Glutamatergic neuron (in vitro differentiated cells): ENCODE data around the gene TENT4A. TPM values are rescaled to one million over a fixed set of nuclear protein-coding genes. Genes with fewer than 3 reads are reported as not detected.

Experiments used
- DNase-seq: peaks from one replicate; pipeline ENCODE4 v3.0.0; 2022
- H3K27ac Mint-ChIP-seq: one replicate; pipeline ENCODE4 v1.8.0; 2020; ENCODE audit warnings: mild to moderate bottlenecking, mixed read lengths, inconsistent platforms; ENCODE audit not compliant: unreplicated experiment
- H3K27me3 Mint-ChIP-seq: one replicate; pipeline ENCODE4 v1.8.0; 2020; ENCODE audit warnings: mild to moderate bottlenecking, moderate library complexity, mixed read lengths, inconsistent platforms; ENCODE audit not compliant: unreplicated experiment
- H3K36me3 Mint-ChIP-seq: one replicate; pipeline ENCODE4 v1.8.0; 2020; ENCODE audit warnings: mild to moderate bottlenecking, mixed read lengths, inconsistent platforms; ENCODE audit not compliant: unreplicated experiment
- H3K4me1 Mint-ChIP-seq: one replicate; pipeline ENCODE4 v1.8.0; 2020; ENCODE audit warnings: mild to moderate bottlenecking, low read depth, mixed read lengths, inconsistent platforms; ENCODE audit not compliant: unreplicated experiment
- H3K4me3 Mint-ChIP-seq: one replicate; pipeline ENCODE4 v1.8.0; 2020; ENCODE audit warnings: mild to moderate bottlenecking, mixed read lengths, inconsistent platforms; ENCODE audit not compliant: unreplicated experiment
- H3K9me3 Mint-ChIP-seq: one replicate; pipeline ENCODE4 v1.8.0; 2020; ENCODE audit warnings: mild to moderate bottlenecking, moderate library complexity, mixed read lengths, inconsistent platforms; ENCODE audit not compliant: unreplicated experiment
- total RNA-seq: library from RNA; stranded (reverse); fragmentation: NEBNext Ultra II Directional; extraction: Animal tissue kit (Norgen Biotek cat#: 25700); gene quantifications from one replicate; pipeline ENCODE4 v1.2.1, GENCODE V29; 2021; ENCODE audit not compliant: unreplicated experiment
- TF ChIP-seq, protein P1 (sequence below): fragments of 200-600 bp; sonication (generic); IDR thresholded peaks from one replicate; pipeline ENCODE4 v1.5.0; 2021; ENCODE audit not compliant: partially characterized antibody, unreplicated experiment

TENT4A gene
- total RNA-seq, 1 donor from 2014 or later, result 23.7 TPM

DNA sequence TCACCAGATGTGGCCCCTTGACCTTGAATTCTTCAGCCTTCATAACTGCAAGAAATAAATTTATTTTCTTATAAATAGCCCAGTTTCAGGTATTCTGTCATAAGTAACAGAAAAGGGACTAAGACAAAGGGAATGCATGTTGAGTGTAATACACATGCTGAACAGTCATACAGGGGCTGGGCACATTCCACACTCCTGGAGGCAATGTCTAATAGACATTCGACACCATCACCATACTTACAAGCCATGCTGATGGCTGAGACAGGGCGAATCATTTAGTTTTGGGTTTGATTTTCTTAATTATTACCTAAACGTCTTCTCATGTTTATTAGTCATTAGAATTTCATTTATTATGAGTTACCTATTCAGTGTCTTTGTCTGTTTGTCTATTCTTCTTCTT, 68.5 kb downstream of the TENT4A start:
- no peak for DNase-seq
- Mint-ChIP-seq H3K4me3 (no peak overlapping the region), H3K36me3 (no peaks in the 10 kb centered on the region), H3K4me1 (peaks cover 3% of the 10 kb centered on the region), H3K27me3 (no peaks in the 10 kb centered on the region), H3K9me3 (no peaks in the 10 kb centered on the region), H3K27ac (no peak overlapping the region)
- TF ChIP-seq, protein P1, sequence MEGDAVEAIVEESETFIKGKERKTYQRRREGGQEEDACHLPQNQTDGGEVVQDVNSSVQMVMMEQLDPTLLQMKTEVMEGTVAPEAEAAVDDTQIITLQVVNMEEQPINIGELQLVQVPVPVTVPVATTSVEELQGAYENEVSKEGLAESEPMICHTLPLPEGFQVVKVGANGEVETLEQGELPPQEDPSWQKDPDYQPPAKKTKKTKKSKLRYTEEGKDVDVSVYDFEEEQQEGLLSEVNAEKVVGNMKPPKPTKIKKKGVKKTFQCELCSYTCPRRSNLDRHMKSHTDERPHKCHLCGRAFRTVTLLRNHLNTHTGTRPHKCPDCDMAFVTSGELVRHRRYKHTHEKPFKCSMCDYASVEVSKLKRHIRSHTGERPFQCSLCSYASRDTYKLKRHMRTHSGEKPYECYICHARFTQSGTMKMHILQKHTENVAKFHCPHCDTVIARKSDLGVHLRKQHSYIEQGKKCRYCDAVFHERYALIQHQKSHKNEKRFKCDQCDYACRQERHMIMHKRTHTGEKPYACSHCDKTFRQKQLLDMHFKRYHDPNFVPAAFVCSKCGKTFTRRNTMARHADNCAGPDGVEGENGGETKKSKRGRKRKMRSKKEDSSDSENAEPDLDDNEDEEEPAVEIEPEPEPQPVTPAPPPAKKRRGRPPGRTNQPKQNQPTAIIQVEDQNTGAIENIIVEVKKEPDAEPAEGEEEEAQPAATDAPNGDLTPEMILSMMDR, result no peak

DNA sequence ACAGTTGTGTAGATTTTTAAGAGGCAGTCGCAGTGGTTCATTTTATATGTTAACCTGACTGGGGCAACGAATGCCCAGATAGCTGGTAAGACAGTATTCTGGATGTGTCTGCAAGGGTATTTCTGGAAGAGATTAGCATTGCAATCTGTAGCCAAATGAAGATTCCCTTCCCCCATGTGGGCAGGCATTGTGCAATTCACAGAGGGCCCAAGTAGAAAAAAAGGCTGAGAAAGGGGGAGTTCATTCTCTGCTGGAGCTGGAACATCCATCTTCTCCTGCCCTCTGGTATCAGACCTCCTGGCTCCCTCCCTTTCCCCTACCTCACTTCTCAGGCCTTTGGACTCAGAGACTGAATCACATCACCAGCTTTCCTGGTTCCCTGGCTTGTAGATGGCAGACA, 70.6 kb downstream of the TENT4A start:
- DNase-seq, result no peak
- H3K27me3 Mint-ChIP-seq, result no peaks in the 10 kb centered on the region
- no peak overlapping the region for H3K27ac Mint-ChIP-seq
- no peaks in the 10 kb centered on the region for H3K9me3 Mint-ChIP-seq
- peaks cover 3% of the 10 kb centered on the region for H3K4me1 Mint-ChIP-seq
- H3K36me3 Mint-ChIP-seq, result no peaks in the 10 kb centered on the region
- no peak overlapping the region for H3K4me3 Mint-ChIP-seq
- TF ChIP-seq, protein P1, result no peak

DNA sequence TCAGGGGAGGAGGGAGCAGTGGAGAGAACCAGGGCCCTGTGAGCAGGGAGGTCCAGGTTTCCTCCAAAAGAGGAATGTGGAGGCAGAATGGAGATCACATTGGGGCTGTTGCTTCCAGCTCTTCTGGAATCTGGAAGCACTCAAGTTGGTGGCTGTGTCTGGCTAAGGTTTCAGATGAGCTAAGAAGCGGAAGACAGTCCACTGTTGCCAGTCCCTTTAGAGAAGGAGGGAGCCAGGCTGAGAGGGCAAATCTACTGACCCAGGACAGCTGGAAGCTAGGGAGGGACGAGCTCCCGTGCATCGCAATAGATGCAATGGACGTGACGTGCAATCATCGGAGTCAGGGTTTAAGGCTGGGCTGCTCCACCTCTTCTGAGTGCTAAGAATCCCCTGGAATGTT, 71.2 kb downstream of the TENT4A start:
- H3K9me3 Mint-ChIP-seq, result no peaks in the 10 kb centered on the region
- H3K4me3 Mint-ChIP-seq, result no peak overlapping the region
- no peak for DNase-seq
- no peaks in the 10 kb centered on the region for H3K27me3 Mint-ChIP-seq
- peaks cover 3% of the 10 kb centered on the region for H3K4me1 Mint-ChIP-seq
- TF ChIP-seq, protein P1, result no peak
- H3K36me3 Mint-ChIP-seq, result no peaks in the 10 kb centered on the region
- no peak overlapping the region for H3K27ac Mint-ChIP-seq

DNA sequence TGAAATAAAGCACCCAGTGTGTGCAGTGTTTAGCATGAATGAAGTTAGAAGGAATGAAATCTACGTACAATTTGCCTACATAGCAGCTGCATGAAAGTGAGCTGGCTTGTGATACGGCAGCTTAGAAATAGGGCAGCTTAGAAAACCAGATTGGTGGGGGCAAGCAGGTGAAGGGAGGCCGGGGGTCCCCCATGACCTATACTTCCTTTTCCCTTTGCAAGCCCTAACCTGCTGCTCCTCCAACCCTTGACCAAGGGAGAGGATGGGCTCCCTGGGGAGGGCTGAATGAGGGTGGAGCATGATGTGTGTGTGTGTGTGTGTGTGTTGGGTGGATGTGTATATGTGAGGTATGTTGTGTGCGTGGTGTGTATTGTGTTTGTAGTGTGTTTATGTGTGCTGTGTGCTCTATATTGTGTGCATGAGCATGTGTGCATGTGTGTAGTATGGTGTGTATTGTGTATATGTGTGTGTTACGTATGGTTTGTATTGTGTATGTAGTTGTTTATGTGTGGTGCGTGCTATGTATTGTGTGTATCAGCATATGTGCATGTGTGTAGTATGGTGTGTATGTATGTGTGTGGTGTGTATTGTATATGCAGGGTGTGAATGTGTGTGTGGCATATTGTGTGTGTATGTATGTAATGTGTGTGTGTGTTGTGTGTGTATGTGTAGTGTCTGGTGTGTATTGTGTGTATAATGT, 72.1 kb downstream of the TENT4A start:
- Mint-ChIP-seq H3K4me3 (no peak overlapping the region), H3K27ac (no peak overlapping the region), H3K27me3 (no peaks in the 10 kb centered on the region), H3K36me3 (no peaks in the 10 kb centered on the region), H3K4me1 (peaks cover 6% of the 10 kb centered on the region), H3K9me3 (no peaks in the 10 kb centered on the region)
- no peak for DNase-seq
- TF ChIP-seq, protein P1, result no peak

DNA sequence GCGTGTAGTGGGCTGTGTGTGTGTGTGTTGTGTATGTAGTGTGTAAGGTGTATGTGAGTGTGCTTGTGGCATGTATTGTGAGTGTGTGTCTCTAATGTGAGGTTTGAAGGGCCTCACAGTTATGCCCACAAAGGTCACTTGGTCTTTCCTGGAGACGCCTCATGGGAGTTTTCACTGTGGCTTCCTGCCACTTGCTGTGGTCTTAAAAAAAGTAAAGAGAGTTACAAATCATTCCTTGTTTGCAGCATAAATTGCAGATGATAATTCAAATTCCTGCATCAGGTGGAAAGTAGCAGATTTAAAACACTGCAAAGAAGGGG, 72.6 kb downstream of the TENT4A start:
- no peaks in the 10 kb centered on the region for H3K27me3 Mint-ChIP-seq
- H3K36me3 Mint-ChIP-seq, result no peaks in the 10 kb centered on the region
- no peaks in the 10 kb centered on the region for H3K9me3 Mint-ChIP-seq
- no peak overlapping the region for H3K4me3 Mint-ChIP-seq
- no peak for DNase-seq
- TF ChIP-seq, protein P1, result no peak
- peaks cover 7% of the 10 kb centered on the region for H3K4me1 Mint-ChIP-seq
- H3K27ac Mint-ChIP-seq, result no peak overlapping the region
